SKM-1 (cell line): ENCODE measurements around the gene MFF.

Source experiments
- DNase-seq: peaks from one replicate; lab custom pipeline; 2025; ENCODE audit not compliant: unreplicated experiment; lab: John Stamatoyannopoulos, UW

Gene MFF

DNA sequence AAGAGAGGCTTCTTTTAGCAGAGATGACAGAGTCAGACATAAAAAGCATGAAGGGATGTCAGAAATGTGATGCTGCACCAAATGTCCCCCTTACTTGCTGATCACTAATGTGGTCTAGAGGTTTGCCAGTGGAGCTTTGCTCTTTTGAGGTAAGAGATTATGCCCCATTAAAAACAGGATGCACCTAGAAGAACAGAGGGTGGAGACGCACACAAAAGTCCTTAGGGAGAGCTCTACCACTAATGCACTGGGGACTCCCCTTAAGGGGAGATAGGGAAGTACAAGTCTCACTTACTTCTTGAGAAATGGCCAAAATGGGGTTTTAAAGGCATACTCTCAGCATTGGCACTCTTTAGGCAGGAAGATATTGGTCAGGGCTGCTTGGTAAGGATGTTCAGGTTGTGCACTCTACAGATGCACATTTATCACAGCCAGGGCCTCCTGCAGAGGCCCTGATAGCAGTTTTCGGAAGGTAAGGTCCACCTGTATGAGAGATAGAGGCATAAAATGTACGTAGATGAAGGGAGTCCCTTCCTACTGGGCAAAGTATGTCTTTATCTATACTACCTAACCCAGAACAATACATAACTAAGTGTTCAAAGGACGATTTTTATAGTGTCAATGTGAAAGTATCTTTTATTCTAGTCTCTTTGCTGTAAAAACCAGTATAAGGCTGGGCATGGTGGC lies 79.7 kb downstream of the MFF start:
- peak; percentile 36 for DNase-seq

- no peak for DNase-seq
Observed at GRCh38 chr2:227406177-227407031, 81.4 kb downstream of the MFF start.
